HG03354 (cell line): ENCODE results near the gene FAM161B.
"Not testable (repeated sequence)": the region's sequence is repeated elsewhere in the genome, so short reads cannot be mapped to it uniquely, and the experiment has no call there.

Experiments used
- ATAC-seq: cut with Tn5 transposase; IDR thresholded peaks from one replicate; pipeline ENCODE4 v1.9.1; 2021; ENCODE audit warnings: mild to moderate bottlenecking; ENCODE audit not compliant: unreplicated experiment, poor library complexity, severe bottlenecking

Gene FAM161B

GRCh38 chr14:73949752-73950734, at the start of gene FAM161B, which contains the start of gene COQ6:
TSS of gene FAM161B (minus strand) at chr14:73950094. CDS start at chr14:73950026, 68 bp downstream.
TSS of gene COQ6 (plus strand) at chr14:73950302. CDS start at chr14:73950333, 31 bp downstream.
- peak; percentile 92 for ATAC-seq

GRCh38 chr14:73998726-73999125, 48.8 kb upstream of the FAM161B start:
- no peak for ATAC-seq

- ATAC-seq, result no peak
Observed at GRCh38 chr14:73997944-73998447, 48.1 kb upstream of the FAM161B start.

- ATAC-seq, result no peak
Observed at GRCh38 chr14:73997108-73997943, 47.4 kb upstream of the FAM161B start.

- no peak for ATAC-seq
Observed at GRCh38 chr14:73996731-73997107, 46.8 kb upstream of the FAM161B start.

- no peak for ATAC-seq
Observed at GRCh38 chr14:73995977-73996378, 46.1 kb upstream of the FAM161B start.

- ATAC-seq, result not testable (repeated sequence)
Observed at GRCh38 chr14:73994926-73995325, 45.0 kb upstream of the FAM161B start.

GRCh38 chr14:73991092-73991491, 41.2 kb upstream of the FAM161B start:
- ATAC-seq, result no peak

- not testable (repeated sequence) for ATAC-seq
Observed at GRCh38 chr14:73988656-73989055, 38.8 kb upstream of the FAM161B start.

GRCh38 chr14:73988065-73988464, 38.2 kb upstream of the FAM161B start:
- ATAC-seq, result no peak

- ATAC-seq, result no peak
Observed at GRCh38 chr14:73977896-73978295, 28.0 kb upstream of the FAM161B start.

- no peak for ATAC-seq
Observed at GRCh38 chr14:73976125-73976524, 26.2 kb upstream of the FAM161B start.

GRCh38 chr14:73973497-73973896, 23.6 kb upstream of the FAM161B start:
- no peak for ATAC-seq

GRCh38 chr14:73968885-73969284, 19.0 kb upstream of the FAM161B start:
- no peak for ATAC-seq

GRCh38 chr14:73965216-73965615, 15.3 kb upstream of the FAM161B start:
- ATAC-seq, result no peak

GRCh38 chr14:73961192-73961591, 11.3 kb upstream of the FAM161B start:
- no peak for ATAC-seq

- no peak for ATAC-seq
Observed at GRCh38 chr14:73958591-73958990, 8.7 kb upstream of the FAM161B start.

GRCh38 chr14:73955674-73956073, 5.8 kb upstream of the FAM161B start:
- no peak for ATAC-seq

GRCh38 chr14:73953731-73954130, 3.8 kb upstream of the FAM161B start:
- no peak for ATAC-seq

- no peak for ATAC-seq
Observed at GRCh38 chr14:73945159-73945670, 4.7 kb downstream of the FAM161B start.
